Lung (tissue), 12 donors: ENCODE data around the gene SARDH. TPM values are rescaled to one million over a fixed set of nuclear protein-coding genes. Genes with fewer than 3 reads are reported as not detected.

ENCODE experiments used
- ATAC-seq: fragments of 200-7000 bp; cut with Tn5 transposase; one replicate; pipeline ENCODE4 v1.9.1; 2020; ENCODE audit warnings: moderate number of reproducible peaks; ENCODE audit not compliant: insufficient read depth, low FRiP score
- DNase-seq, 3 donors: peaks; one replicate each; pipeline ENCODE4 v3.0.0-alpha.2; 2013 to 2017
- H3K27ac ChIP-seq, 2 donors: one replicate each; pipeline ENCODE4 v1.5.1; 2013; ENCODE audit warnings: mild to moderate bottlenecking in 2 of 2, moderate library complexity in 2 of 2, control low read depth in 1 of 2, inconsistent platforms in 1 of 2, low read depth in 1 of 2, low read length in 1 of 2
- H3K27me3 ChIP-seq, 3 donors: one replicate each; pipeline ENCODE4 v1.5.1; 2013; ENCODE audit warnings: low read length in 2 of 3; ENCODE audit not compliant: control insufficient read depth in 3 of 3, insufficient read depth in 3 of 3
- H3K36me3 ChIP-seq, 4 donors: one replicate each; pipeline ENCODE4 v1.5.1; 2013; ENCODE audit warnings: low read length in 4 of 4, mild to moderate bottlenecking in 1 of 4, moderate library complexity in 1 of 4; ENCODE audit not compliant: control insufficient read depth in 4 of 4, insufficient read depth in 4 of 4
- H3K4me1 ChIP-seq, 5 donors: one replicate each; pipeline ENCODE4 v1.5.1; 2013; ENCODE audit warnings: low read length in 5 of 5, mild to moderate bottlenecking in 2 of 5, moderate library complexity in 1 of 5; ENCODE audit not compliant: control insufficient read depth in 5 of 5, insufficient read depth in 5 of 5
- H3K4me3 ChIP-seq: one replicate; pipeline ENCODE4 v1.5.1; 2013; ENCODE audit warnings: mild to moderate bottlenecking, control low read depth, moderate library complexity
- H3K9ac ChIP-seq, 2 donors: one replicate each; pipeline ENCODE4 v1.5.1; 2013; ENCODE audit warnings: low read length in 2 of 2, control low read depth in 1 of 2; ENCODE audit not compliant: insufficient read depth in 1 of 2
- H3K9me3 ChIP-seq, 4 donors: one replicate each; pipeline ENCODE4 v1.5.1; 2013; ENCODE audit warnings: low read length in 3 of 4, mild to moderate bottlenecking in 1 of 4, moderate library complexity in 1 of 4; ENCODE audit not compliant: control insufficient read depth in 4 of 4, insufficient read depth in 3 of 4
- CTCF ChIP-seq: IDR thresholded peaks from 2 replicates; pipeline ENCODE4 v1.5.1; 2012; ENCODE audit warnings: mild to moderate bottlenecking; ENCODE audit errors: control extremely low read depth, extremely low read depth
- WGBS, 2 donors: extraction: QIAGEN DNeasy Blood & Tissue Kit; methylation state at CpG; one replicate each; pipeline ENCODE4 v1.1.7; 2013; 5-methylcytosine and 5-hydroxymethylcytosine counted together
- polyA plus RNA-seq, 2 donors: library from polyadenylated mRNA; stranded (reverse); fragments of 200-250 nt; gene quantifications; one replicate each; pipeline ENCODE4 v1.2.1, GENCODE V29; 2013
- total RNA-seq, 2 donors: library from RNA; depleted of rRNA in 1 of 2; stranded (reverse); fragments of >200 nt in 1 of 2; gene quantifications; one replicate each; pipeline ENCODE4 v1.2.1, GENCODE V29; 2014 to 2021
- donor health status: control.
- donor health status: control.
- donor health status: Bipolar disorder and iron deficiency.
- donor health status: healthy.
- donor health status: DM: yes; HTN: yes; CAD: no.

Gene SARDH
- total and polyA plus RNA-seq, 4 donors: 1.8 to 8.4 (median 4.7) TPM

- no peak for ATAC-seq
These were observed 99.4 kb downstream of the SARDH start for GRCh38 chr9:133638711-133639110.

GRCh38 chr9:133638076-133638475, 100.1 kb downstream of the SARDH start:
- Histone ChIP-seq H3K4me3 (no peak overlapping the region), H3K36me3 (no peaks in the 10 kb centered on the region), H3K27me3 (no peaks in the 10 kb centered on the region), H3K9ac (no peak overlapping the region), H3K27ac (no peak overlapping the region), H3K4me1 (peaks cover 0 to 27% (median 5%) of the 10 kb centered on the region in 5 donors), H3K9me3 (no peaks in the 10 kb centered on the region)
- 81 to 82% methylated on average over 8 of the region's 8 CpGs for WGBS, 2 donors
- no peak for DNase-seq
- TF ChIP-seq CTCF: no peak
- ATAC-seq: no peak

More at GRCh38 chr9:133638711-133639110, 99.4 kb downstream of the SARDH start:
- no peak overlapping the region for H3K9ac ChIP-seq
- H3K36me3 ChIP-seq: no peaks in the 10 kb centered on the region
- WGBS, 2 donors: 65 to 89% methylated on average over 8 of the region's 8 CpGs
- H3K4me1 ChIP-seq: peaks cover 0 to 22% (median 5%) of the 10 kb centered on the region in 5 donors
- no peaks in the 10 kb centered on the region for H3K9me3 ChIP-seq
- no peak for DNase-seq
- no peak overlapping the region for H3K4me3 ChIP-seq
- H3K27me3 ChIP-seq: no peaks in the 10 kb centered on the region
- H3K27ac ChIP-seq: no peak overlapping the region
- no peak for TF ChIP-seq CTCF

GRCh38 chr9:133637451-133638055, 100.6 kb downstream of the SARDH start:
- H3K9me3 ChIP-seq: no peaks in the 10 kb centered on the region
- peaks cover 0 to 27% (median 2%) of the 10 kb centered on the region in 5 donors for H3K4me1 ChIP-seq
- H3K4me3 ChIP-seq: no peak overlapping the region
- no peak overlapping the region for H3K27ac ChIP-seq
- no peak for DNase-seq
- TF ChIP-seq CTCF: no peak
- H3K27me3 ChIP-seq: no peaks in the 10 kb centered on the region
- no peak overlapping the region for H3K9ac ChIP-seq
- no peaks in the 10 kb centered on the region for H3K36me3 ChIP-seq
- WGBS, 2 donors: 70 to 82% methylated on average over 12 of the region's 12 CpGs
- ATAC-seq: no peak

- Histone ChIP-seq H3K9ac (no peak overlapping the region), H3K4me1 (peaks cover 0 to 27% (median 2%) of the 10 kb centered on the region in 5 donors), H3K36me3 (no peaks in the 10 kb centered on the region), H3K4me3 (no peak overlapping the region), H3K27ac (no peak overlapping the region), H3K9me3 (no peaks in the 10 kb centered on the region), H3K27me3 (no peaks in the 10 kb centered on the region)
- DNase-seq: no peak
- no peak for TF ChIP-seq CTCF
- 88 to 90% methylated on average over 12 of the region's 12 CpGs for WGBS, 2 donors
- ATAC-seq: no peak
These were observed 101.2 kb downstream of the SARDH start for GRCh38 chr9:133636902-133637301.
